Peyer's patch (tissue), 4 donors: ENCODE measurements around the gene CLEC7A.

Source experiments
- POLR2A ChIP-seq, 2 donors: fragments of 450-650 bp; IDR thresholded peaks; one replicate each; pipeline ENCODE4 v1.5.1; 2017; ENCODE audit warnings: antibody characterized with exemption in 2 of 2, mild to moderate bottlenecking in 2 of 2, moderate library complexity in 2 of 2
- TF ChIP-seq, protein P1 (sequence below), 6 experiments: fragments of 450-650 bp in 4 of 6; fragments of 200-600 bp in 2 of 6; sonication (generic) in 1 of 6; IDR thresholded peaks; one replicate each; pipeline ENCODE4 v1.5.1; 2017 to 2019; ENCODE audit warnings: antibody characterized with exemption in 6 of 6, mild to moderate bottlenecking in 3 of 6, moderate library complexity in 1 of 6

DNA sequence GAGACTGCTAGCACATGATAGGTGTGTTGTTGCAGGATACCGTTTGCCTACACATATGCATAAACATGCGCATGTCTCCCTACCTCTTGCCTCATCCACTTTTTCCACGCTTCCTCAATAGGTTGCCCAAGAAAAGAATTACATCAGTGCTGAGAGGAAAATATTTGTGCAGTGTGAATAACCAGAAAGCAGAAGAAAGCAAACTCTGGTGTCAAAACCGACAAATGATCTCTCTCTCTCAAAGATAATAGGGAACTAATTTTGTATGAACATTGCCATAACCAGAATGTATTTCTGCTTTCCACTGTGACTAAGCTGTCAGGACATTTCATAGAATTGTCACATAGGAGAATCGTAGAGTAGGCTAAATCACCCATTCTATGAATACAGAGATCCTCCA is 1.3 kb downstream of the CLEC7A start:
- no peak for TF ChIP-seq POLR2A (IDR thresholded peaks at IDR 0.05)
- TF ChIP-seq, protein P1, sequence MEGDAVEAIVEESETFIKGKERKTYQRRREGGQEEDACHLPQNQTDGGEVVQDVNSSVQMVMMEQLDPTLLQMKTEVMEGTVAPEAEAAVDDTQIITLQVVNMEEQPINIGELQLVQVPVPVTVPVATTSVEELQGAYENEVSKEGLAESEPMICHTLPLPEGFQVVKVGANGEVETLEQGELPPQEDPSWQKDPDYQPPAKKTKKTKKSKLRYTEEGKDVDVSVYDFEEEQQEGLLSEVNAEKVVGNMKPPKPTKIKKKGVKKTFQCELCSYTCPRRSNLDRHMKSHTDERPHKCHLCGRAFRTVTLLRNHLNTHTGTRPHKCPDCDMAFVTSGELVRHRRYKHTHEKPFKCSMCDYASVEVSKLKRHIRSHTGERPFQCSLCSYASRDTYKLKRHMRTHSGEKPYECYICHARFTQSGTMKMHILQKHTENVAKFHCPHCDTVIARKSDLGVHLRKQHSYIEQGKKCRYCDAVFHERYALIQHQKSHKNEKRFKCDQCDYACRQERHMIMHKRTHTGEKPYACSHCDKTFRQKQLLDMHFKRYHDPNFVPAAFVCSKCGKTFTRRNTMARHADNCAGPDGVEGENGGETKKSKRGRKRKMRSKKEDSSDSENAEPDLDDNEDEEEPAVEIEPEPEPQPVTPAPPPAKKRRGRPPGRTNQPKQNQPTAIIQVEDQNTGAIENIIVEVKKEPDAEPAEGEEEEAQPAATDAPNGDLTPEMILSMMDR (IDR thresholded peaks at IDR 0.05): no peak
